H1 (cell line): Measurements from ENCODE around the gene TTLL5. TPM values are rescaled to one million over a fixed set of nuclear protein-coding genes. Genes with fewer than 3 reads are reported as not detected.

ENCODE experiments used
- CTCF ChIA-PET: fragments of 300-600 bp; sonication (Branson Sonifier 250); formaldehyde crosslinking; loops from one replicate; lab custom pipeline; 2021; ENCODE audit not compliant: partially characterized antibody; lab: Charles Lee
- POLR2A ChIA-PET: fragments of 300-600 bp; sonication (Branson Sonifier 250); formaldehyde crosslinking; loops from one replicate; lab custom pipeline; 2021; ENCODE audit warnings: inconsistent platforms; ENCODE audit not compliant: partially characterized antibody; lab: Charles Lee
- DNase-seq, 2 experiments: peaks; one replicate each; pipeline versions ENCODE4 v3.0.0 to v3.0.0-alpha.2; 2010 to 2022; ENCODE audit warnings: low spot score in 2 of 2, low read depth in 1 of 2, mixed read lengths in 1 of 2
- FAIRE-seq: peaks from 2 replicates; lab custom pipeline; 2011; peaks lifted over from hg19 to GRCh38; lab: Jason Lieb, UNC
- H2AFZ ChIP-seq: 2 replicates; pipeline ENCODE4 v1.8.1; 2012; ENCODE audit warnings: low read length, inconsistent platforms
- H2AK5ac ChIP-seq: 2 replicates; pipeline ENCODE4 v1.6.1; 2013; ENCODE audit warnings: low read depth, low read length
- H2BK120ac ChIP-seq: replicated peaks from 2 replicates; pipeline ENCODE3; 2013; ENCODE audit warnings: low read depth, low read length, inconsistent platforms
- H2BK12ac ChIP-seq: 2 replicates; pipeline ENCODE4 v1.6.1; 2013; ENCODE audit warnings: low read depth, low read length
- H2BK15ac ChIP-seq: 2 replicates; pipeline ENCODE4 v1.6.1; 2013; ENCODE audit warnings: low read length
- H2BK20ac ChIP-seq: 2 replicates; pipeline ENCODE4 v1.6.1; 2013; ENCODE audit warnings: low read length
- H2BK5ac ChIP-seq: 2 replicates; pipeline ENCODE4 v1.6.1; 2013; ENCODE audit warnings: low read depth, low read length
- H3K14ac ChIP-seq: 2 replicates; pipeline ENCODE4 v1.6.1; 2013; ENCODE audit warnings: inconsistent platforms; ENCODE audit not compliant: insufficient read length
- H3K18ac ChIP-seq: 2 replicates; pipeline ENCODE4 v1.6.1; 2013; ENCODE audit warnings: low read length; ENCODE audit errors: extremely low read depth
- H3K23ac ChIP-seq: 2 replicates; pipeline ENCODE4 v1.6.1; 2013; ENCODE audit warnings: inconsistent platforms; ENCODE audit not compliant: insufficient read length
- H3K23me2 ChIP-seq: 2 replicates; pipeline ENCODE4 v1.6.1; 2013; ENCODE audit warnings: low read depth, low read length
- H3K27ac ChIP-seq: 2 replicates; pipeline ENCODE4 v1.6.1; 2011; ENCODE audit warnings: low read depth, low read length, inconsistent platforms
- H3K27me3 ChIP-seq, 4 experiments: replicated peaks in 1 of 4; 1 replicate in 1 of 4; 2 replicates in 3 of 4; pipeline versions ENCODE4 v1.6.1 to v1.8.1; 2011 to 2013; ENCODE audit warnings: low read length in 3 of 4, mild to moderate bottlenecking in 3 of 4, inconsistent platforms in 2 of 4, mixed read lengths in 2 of 4, moderate library complexity in 1 of 4; ENCODE audit not compliant: control insufficient read depth in 3 of 4, insufficient read depth in 3 of 4; ENCODE audit errors: extremely low read depth in 1 of 4
- H3K36me3 ChIP-seq, 4 experiments: 2 replicates each; pipeline versions ENCODE4 v1.6.1 to v1.8.1; 2011 to 2013; ENCODE audit warnings: mild to moderate bottlenecking in 4 of 4, low read length in 3 of 4, moderate library complexity in 2 of 4, control low read depth in 1 of 4, inconsistent platforms in 1 of 4; ENCODE audit not compliant: insufficient read depth in 4 of 4, control insufficient read depth in 2 of 4
- H3K4ac ChIP-seq: replicated peaks from 2 replicates; pipeline ENCODE3; 2013; ENCODE audit warnings: low read length, low read depth, mixed read lengths, inconsistent platforms; ENCODE audit not compliant: insufficient read length
- H3K4me1 ChIP-seq, 4 experiments: replicated peaks in 1 of 4; 1 replicate in 1 of 4; 2 replicates in 3 of 4; pipeline versions ENCODE4 v1.6.1 to v1.8.1; 2011 to 2013; ENCODE audit warnings: low read length in 3 of 4, inconsistent platforms in 2 of 4, mixed read lengths in 1 of 4; ENCODE audit not compliant: insufficient read depth in 4 of 4, control insufficient read depth in 3 of 4
- H3K4me2 ChIP-seq, 2 experiments: 2 replicates each; pipeline versions ENCODE4 v1.6.1 to v1.8.1; 2011 to 2013; ENCODE audit warnings: low read depth in 2 of 2, low read length in 2 of 2, control low read depth in 1 of 2, inconsistent platforms in 1 of 2, mild to moderate bottlenecking in 1 of 2; ENCODE audit not compliant: insufficient read depth in 1 of 2
- H3K4me3 ChIP-seq, 4 experiments: fragments of 200-600, 300-600 bp in 1 of 4; sonication (generic), shearing (Covaris generic), sonication (Bioruptor Twin) in 1 of 4; 2 replicates each; pipeline versions ENCODE4 v1.5.1 to v1.8.1; 2011 to 2016; ENCODE audit warnings: low read length in 4 of 4, low read depth in 3 of 4, control low read depth in 2 of 4, inconsistent platforms in 2 of 4, mild to moderate bottlenecking in 2 of 4, mixed read lengths in 1 of 4, moderate library complexity in 1 of 4; ENCODE audit not compliant: insufficient read depth in 2 of 4; ENCODE audit errors: extremely low read depth in 1 of 4
- H3K56ac ChIP-seq: replicated peaks from 2 replicates; pipeline ENCODE3; 2013; ENCODE audit warnings: low read depth, mild to moderate bottlenecking, mixed read lengths, low read length, inconsistent platforms; ENCODE audit not compliant: insufficient read length
- H3K79me1 ChIP-seq: 2 replicates; pipeline ENCODE4 v1.6.1; 2013; ENCODE audit warnings: low read depth, low read length, control low read depth
- H3K79me2 ChIP-seq, 2 experiments: 2 replicates each; pipeline versions ENCODE4 v1.6.1 to v1.8.1; 2012 to 2013; ENCODE audit warnings: low read length in 2 of 2, mild to moderate bottlenecking in 2 of 2, inconsistent platforms in 1 of 2; ENCODE audit not compliant: insufficient read depth in 2 of 2, control insufficient read depth in 1 of 2
- H3K9ac ChIP-seq, 4 experiments: replicated peaks in 1 of 4; 1 replicate in 1 of 4; 2 replicates in 3 of 4; pipeline versions ENCODE4 v1.6.1 to v1.8.1; 2011 to 2013; ENCODE audit warnings: low read depth in 3 of 4, low read length in 3 of 4, control low read depth in 2 of 4, mild to moderate bottlenecking in 2 of 4, moderate library complexity in 2 of 4, inconsistent platforms in 1 of 4; ENCODE audit errors: extremely low read depth in 1 of 4
- H3K9me3 ChIP-seq, 2 experiments: 2 replicates each; pipeline versions ENCODE4 v1.6.1 to v1.8.1; 2012 to 2013; ENCODE audit warnings: mild to moderate bottlenecking in 2 of 2, moderate library complexity in 2 of 2, control low read depth in 1 of 2, inconsistent platforms in 1 of 2, low read depth in 1 of 2, low read length in 1 of 2, mixed read lengths in 1 of 2; ENCODE audit not compliant: insufficient read depth in 2 of 2
- H4K20me1 ChIP-seq, 2 experiments: replicated peaks in 1 of 2; 2 replicates each; pipeline versions ENCODE3 to v1.8.1; 2011 to 2013; ENCODE audit warnings: inconsistent platforms in 2 of 2, low read length in 2 of 2, mild to moderate bottlenecking in 1 of 2; ENCODE audit not compliant: insufficient read depth in 2 of 2, control insufficient read depth in 1 of 2
- H4K5ac ChIP-seq: 2 replicates; pipeline ENCODE4 v1.6.1; 2013; ENCODE audit warnings: low read length, low read depth, mixed read lengths, inconsistent platforms; ENCODE audit not compliant: insufficient read length
- H4K8ac ChIP-seq: 2 replicates; pipeline ENCODE4 v1.8.0; 2013; ENCODE audit warnings: mild to moderate bottlenecking, moderate library complexity, low read length, inconsistent platforms; ENCODE audit not compliant: insufficient read depth; ENCODE audit errors: extremely low read depth
- H4K91ac ChIP-seq: replicated peaks from 2 replicates; pipeline ENCODE3; 2013; ENCODE audit warnings: low read length, mixed read lengths, inconsistent platforms; ENCODE audit not compliant: insufficient read length
- ATF3 ChIP-seq: IDR thresholded peaks from 2 replicates; pipeline ENCODE4 v1.6.1; 2011; ENCODE audit warnings: low read depth, mild to moderate bottlenecking, low read length; ENCODE audit not compliant: insufficient read depth
- CTBP2 ChIP-seq: IDR thresholded peaks from 2 replicates; pipeline ENCODE4 v1.7.0; 2011; ENCODE audit warnings: borderline replicate concordance, mild to moderate bottlenecking, moderate library complexity, mixed read lengths, low read length; ENCODE audit not compliant: insufficient read depth, insufficient read length
- CTCF ChIP-seq, 3 experiments: IDR thresholded peaks; 1 replicate in 2 of 3; 2 replicates in 1 of 3; pipeline versions ENCODE4 v1.5.1 to v1.6.1; 2011; ENCODE audit warnings: low read length in 3 of 3, mild to moderate bottlenecking in 3 of 3, inconsistent platforms in 2 of 3, low read depth in 1 of 3, moderate library complexity in 1 of 3; ENCODE audit not compliant: insufficient read depth in 1 of 3; ENCODE audit errors: control extremely low read depth in 1 of 3
- HDAC2 ChIP-seq, 2 experiments: fragments of 300-600 bp in 1 of 2; sonication (generic) in 1 of 2; IDR thresholded peaks; 2 replicates each; pipeline ENCODE4 v1.6.1; 2011 to 2012; ENCODE audit warnings: low read depth in 2 of 2, low read length in 2 of 2, mild to moderate bottlenecking in 2 of 2, moderate library complexity in 2 of 2, borderline replicate concordance in 1 of 2, inconsistent platforms in 1 of 2
- KDM1A ChIP-seq: fragments of 200-600, 300-600 bp; sonication (generic); IDR thresholded peaks from 2 replicates; pipeline ENCODE4 v1.7.1; 2016; ENCODE audit warnings: mild to moderate bottlenecking, low read length, borderline replicate concordance
- KDM5A ChIP-seq: fragments of 200-600 bp; IDR thresholded peaks from 2 replicates; pipeline ENCODE4 v1.7.1; 2012; ENCODE audit warnings: mild to moderate bottlenecking, low read length, inconsistent platforms, mixed read lengths
- POU5F1 ChIP-seq: IDR thresholded peaks from 2 replicates; pipeline ENCODE4 v1.6.1; 2011; ENCODE audit warnings: low read depth, mild to moderate bottlenecking, low read length, moderate library complexity
- SP4 ChIP-seq: IDR thresholded peaks from 2 replicates; pipeline ENCODE4 v1.6.1; 2012; ENCODE audit warnings: low read length, inconsistent platforms
- WGBS, 2 experiments: shearing (Covaris generic) in 1 of 2; methylation state at CpG; one replicate each; pipeline versions ENCODE4 v1.1.6 to v1.1.7; 2013 to 2015; ENCODE audit warnings: low lambda C conversion rate in 2 of 2, mixed read lengths in 2 of 2, inconsistent platforms in 1 of 2, low coverage in 1 of 2, missing lambda C conversion rate in 1 of 2; ENCODE audit not compliant: insufficient replicate concordance in 2 of 2, insufficient coverage in 1 of 2, insufficient read length in 1 of 2; ENCODE audit errors: extremely low coverage in 1 of 2, missing lambda C conversion rate in 1 of 2; 5-methylcytosine and 5-hydroxymethylcytosine counted together
- polyA plus RNA-seq, 7 experiments: library from polyadenylated mRNA; depleted of rRNA in 3 of 7; stranded (reverse) in 5 of 7; unstranded in 2 of 7; fragments of >200 nt in 5 of 7; fragments of 200-250 nt in 2 of 7; gene quantifications; 1 replicate in 5 of 7; 2 replicates in 1 of 7; 4 replicates in 1 of 7; pipeline versions ENCODE4 v1.2.1 to v1.2.3, GENCODE V29; 2011 to 2013; ENCODE audit warnings: missing spikeins in 2 of 7, mixed read lengths in 2 of 7
- total RNA-seq: library from RNA; stranded (reverse); fragmentation: NEBNext Ultra II Directional; extraction: Animal tissue kit (Norgen Biotek cat#: 25700); gene quantifications from 2 replicates; pipeline ENCODE4 v1.2.1, GENCODE V29; 2021
- TF ChIP-seq, protein P1 (sequence below): IDR thresholded peaks from 2 replicates; pipeline ENCODE4 v1.6.1; 2012; ENCODE audit warnings: inconsistent platforms

TTLL5 gene
- total and polyA plus RNA-seq, 2 of the 8 experiments (the other 6 are each of a cell fraction or from before 2014, with no cell fraction given) = 16.1 to 45.9 TPM

GRCh38 chr14:75626396-75626795, 34.6 kb upstream of the TTLL5 start:
- Histone ChIP-seq H3K56ac (no peak overlapping the region), H4K8ac (no peak overlapping the region), H2AK5ac (no peak overlapping the region), H2AFZ (no peak overlapping the region), H3K27me3 (no peaks in the 10 kb centered on the region), H3K23ac (no peak overlapping the region), H3K4me1 (peaks cover 5 to 21% (median 12%) of the 10 kb centered on the region in 4 experiments), H2BK15ac (no peak overlapping the region), H3K14ac (no peak overlapping the region), H4K91ac (no peak overlapping the region), H3K18ac (no peak overlapping the region), H4K20me1 (no peaks in the 10 kb centered on the region), H3K9me3 (no peaks in the 10 kb centered on the region), H3K4ac (no peak overlapping the region), H2BK5ac (no peak overlapping the region), H3K9ac (no peak overlapping the region), H4K5ac (no peak overlapping the region), H2BK20ac (no peak overlapping the region), H3K79me1 (no peaks in the 10 kb centered on the region), H2BK12ac (no peak overlapping the region), H3K4me2 (no peak overlapping the region), H3K27ac (no peak overlapping the region), H3K4me3 (no peak overlapping the region), H3K36me3 (no peaks in the 10 kb centered on the region), H3K23me2 (peaks cover 2% of the 10 kb centered on the region; the same call in 1 of the 2 replicates), H3K79me2 (no peaks in the 10 kb centered on the region), H2BK120ac (no peak overlapping the region)
- POLR2A ChIA-PET = no interaction called here
- 93% methylated on average over 3 of the region's 3 CpGs; no CpG with 5 or more reads in 1 of the 2 experiments for WGBS, 2 experiments
- CTCF ChIA-PET = interaction anchor here (1.1 kb wide), 1 partner anchor 9 kb away, joined by 3 read pairs; no protein-coding TSS in a partner anchor
- no peak for FAIRE-seq
- no peak for DNase-seq
- TF ChIP-seq, protein P1, sequence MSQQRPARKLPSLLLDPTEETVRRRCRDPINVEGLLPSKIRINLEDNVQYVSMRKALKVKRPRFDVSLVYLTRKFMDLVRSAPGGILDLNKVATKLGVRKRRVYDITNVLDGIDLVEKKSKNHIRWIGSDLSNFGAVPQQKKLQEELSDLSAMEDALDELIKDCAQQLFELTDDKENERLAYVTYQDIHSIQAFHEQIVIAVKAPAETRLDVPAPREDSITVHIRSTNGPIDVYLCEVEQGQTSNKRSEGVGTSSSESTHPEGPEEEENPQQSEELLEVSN = no peak
- TF ChIP-seq POU5F1 (no peak), CTCF (IDR thresholded peaks at IDR 0.05; ENCODE audit: control extremely low read depth in 1 of 3, insufficient read depth in 1 of 3, low read depth in 1 of 3, low read length in 3 of 3) (no peak), CTBP2 (no peak), KDM5A (no peak), ATF3 (no peak), HDAC2 (IDR thresholded peaks at IDR 0.05; ENCODE audit: borderline replicate concordance in 1 of 2, low read depth in 2 of 2, low read length in 2 of 2) (no peak), KDM1A (no peak), SP4 (no peak)
